Uterus (tissue), 2 donors: ENCODE data around the gene MVB12A.

Source experiments
- CTCF ChIP-seq, 4 experiments: fragments of 200-600 bp in 2 of 4; fragments of 450-650 bp in 2 of 4; sonication (generic) in 2 of 4; IDR thresholded peaks; one replicate each; pipeline ENCODE4 v1.5.1; 2016 to 2019; ENCODE audit warnings: antibody characterized with exemption in 4 of 4, mild to moderate bottlenecking in 2 of 4, moderate library complexity in 1 of 4
- POLR2A ChIP-seq, 2 donors: fragments of 450-650 bp; IDR thresholded peaks; one replicate each; pipeline ENCODE4 v1.6.1; 2016; ENCODE audit warnings: antibody characterized with exemption in 2 of 2, mild to moderate bottlenecking in 1 of 2, moderate library complexity in 1 of 2

GRCh38 chr19:17457616-17458015 is 37.8 kb downstream of the MVB12A start:
- no peak for TF ChIP-seq POLR2A (IDR thresholded peaks at IDR 0.05)
- TF ChIP-seq CTCF (IDR thresholded peaks at IDR 0.05), result no peak
